Fibroblast of lung (primary cell): ENCODE measurements around the gene DAPK1.

Experiments used
- EZH2 ChIP-seq: IDR thresholded peaks from 2 replicates; pipeline ENCODE4 v1.5.1; 2012; ENCODE audit warnings: low read length, control low read depth, mild to moderate bottlenecking; ENCODE audit errors: missing control alignments
- TF ChIP-seq, protein P1 (sequence below), 2 donors: IDR thresholded peaks in 1 of 2; conservative IDR thresholded peaks in 1 of 2; 1 replicate in 1 of 2; 2 replicates in 1 of 2; pipeline ENCODE4 v1.5.1; 2011 to 2012; ENCODE audit warnings: low read length in 2 of 2, control low read depth in 1 of 2, inconsistent platforms in 1 of 2, low read depth in 1 of 2, mild to moderate bottlenecking in 1 of 2

DNA sequence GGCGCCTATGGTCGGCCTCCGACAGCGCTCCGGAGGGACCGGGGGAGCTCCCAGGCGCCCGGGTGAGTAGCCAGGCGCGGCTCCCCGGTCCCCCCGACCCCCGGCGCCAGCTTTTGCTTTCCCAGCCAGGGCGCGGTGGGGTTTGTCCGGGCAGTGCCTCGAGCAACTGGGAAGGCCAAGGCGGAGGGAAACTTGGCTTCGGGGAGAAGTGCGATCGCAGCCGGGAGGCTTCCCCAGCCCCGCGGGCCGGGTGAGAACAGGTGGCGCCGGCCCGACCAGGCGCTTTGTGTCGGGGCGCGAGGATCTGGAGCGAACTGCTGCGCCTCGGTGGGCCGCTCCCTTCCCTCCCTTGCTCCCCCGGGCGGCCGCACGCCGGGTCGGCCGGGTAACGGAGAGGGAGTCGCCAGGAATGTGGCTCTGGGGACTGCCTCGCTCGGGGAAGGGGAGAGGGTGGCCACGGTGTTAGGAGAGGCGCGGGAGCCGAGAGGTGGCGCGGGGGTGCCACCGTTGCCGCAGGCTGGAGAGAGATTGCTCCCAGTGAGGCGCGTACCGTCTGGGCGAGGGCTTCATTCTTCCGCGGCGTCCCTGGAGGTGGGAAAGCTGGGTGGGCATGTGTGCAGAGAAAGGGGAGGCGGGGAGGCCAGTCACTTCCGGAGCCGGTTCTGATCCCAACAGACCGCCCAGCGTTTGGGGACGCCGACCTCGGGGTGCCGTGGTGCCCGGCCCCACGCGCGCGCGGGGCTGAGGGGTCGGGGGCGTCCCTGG, 561 bp downstream of the DAPK1 start:
- TF ChIP-seq, protein P1, sequence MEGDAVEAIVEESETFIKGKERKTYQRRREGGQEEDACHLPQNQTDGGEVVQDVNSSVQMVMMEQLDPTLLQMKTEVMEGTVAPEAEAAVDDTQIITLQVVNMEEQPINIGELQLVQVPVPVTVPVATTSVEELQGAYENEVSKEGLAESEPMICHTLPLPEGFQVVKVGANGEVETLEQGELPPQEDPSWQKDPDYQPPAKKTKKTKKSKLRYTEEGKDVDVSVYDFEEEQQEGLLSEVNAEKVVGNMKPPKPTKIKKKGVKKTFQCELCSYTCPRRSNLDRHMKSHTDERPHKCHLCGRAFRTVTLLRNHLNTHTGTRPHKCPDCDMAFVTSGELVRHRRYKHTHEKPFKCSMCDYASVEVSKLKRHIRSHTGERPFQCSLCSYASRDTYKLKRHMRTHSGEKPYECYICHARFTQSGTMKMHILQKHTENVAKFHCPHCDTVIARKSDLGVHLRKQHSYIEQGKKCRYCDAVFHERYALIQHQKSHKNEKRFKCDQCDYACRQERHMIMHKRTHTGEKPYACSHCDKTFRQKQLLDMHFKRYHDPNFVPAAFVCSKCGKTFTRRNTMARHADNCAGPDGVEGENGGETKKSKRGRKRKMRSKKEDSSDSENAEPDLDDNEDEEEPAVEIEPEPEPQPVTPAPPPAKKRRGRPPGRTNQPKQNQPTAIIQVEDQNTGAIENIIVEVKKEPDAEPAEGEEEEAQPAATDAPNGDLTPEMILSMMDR (conservative IDR thresholded peaks at IDR 0.05 in 1 of 2, IDR thresholded peaks at IDR 0.05 in 1 of 2; ENCODE audit: low read depth in 1 of 2, low read length in 2 of 2) = peak in 1 of 2 donors; percentile 19
- peak; percentile 29 for TF ChIP-seq EZH2
